Fibroblast of skin of abdomen (primary cell): ENCODE data around the gene SERPINA12.
"Not testable (repeated sequence)": the region's sequence is repeated elsewhere in the genome, so short reads cannot be mapped to it uniquely, and the experiment has no call there.

ENCODE experiments used
- DNase-seq: peaks from one replicate; pipeline ENCODE4 v3.0.0-alpha.2; 2013

Gene SERPINA12

DNA sequence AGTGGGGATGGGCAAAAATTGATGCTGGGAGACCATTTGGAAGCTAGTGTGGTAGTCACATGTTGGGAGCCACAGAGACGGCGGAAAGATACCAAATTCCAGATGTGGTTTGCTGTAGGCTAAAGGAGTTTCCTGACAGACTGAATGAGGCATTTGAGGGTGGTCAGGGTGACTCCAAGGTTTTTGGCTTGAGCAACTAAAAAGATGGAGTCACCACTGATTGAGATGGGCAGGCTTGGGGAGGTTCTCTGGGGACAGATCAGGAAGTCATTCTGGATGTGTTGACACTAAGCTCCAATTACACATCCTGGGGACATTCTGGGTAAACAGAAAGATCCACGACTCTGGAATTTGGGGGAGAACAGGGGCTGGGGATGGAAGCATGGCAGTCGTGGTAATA is 17.8 kb downstream of the SERPINA12 start:
- peak; percentile 4 for DNase-seq

DNA sequence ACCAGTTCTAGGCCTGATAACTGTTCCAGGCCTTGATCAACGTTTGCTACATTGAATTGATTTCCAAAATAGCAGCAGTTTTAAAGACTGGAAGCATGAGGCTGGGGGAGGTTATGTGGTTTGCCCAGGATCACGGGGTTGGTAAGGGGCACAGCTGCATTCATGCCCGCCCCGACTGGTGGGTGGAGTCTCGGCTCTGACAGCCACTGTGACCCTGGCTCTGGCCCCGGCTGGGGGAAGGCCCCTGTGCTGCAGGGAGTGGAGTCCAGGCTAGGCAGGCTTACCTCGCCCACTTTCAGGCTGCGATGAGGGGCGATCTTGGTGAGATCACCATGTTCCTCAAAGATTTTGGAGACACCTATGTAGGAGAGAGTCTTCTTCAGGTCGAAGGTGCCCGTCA is 19.9 kb downstream of the SERPINA12 start:
- DNase-seq = no peak

- DNase-seq = no peak
Observed at GRCh38 chr14:94486883-94487282, 22.4 kb downstream of the SERPINA12 start.

- peak; percentile 60 for DNase-seq
Observed at GRCh38 chr14:94485944-94486841, 23.1 kb downstream of the SERPINA12 start.

DNA sequence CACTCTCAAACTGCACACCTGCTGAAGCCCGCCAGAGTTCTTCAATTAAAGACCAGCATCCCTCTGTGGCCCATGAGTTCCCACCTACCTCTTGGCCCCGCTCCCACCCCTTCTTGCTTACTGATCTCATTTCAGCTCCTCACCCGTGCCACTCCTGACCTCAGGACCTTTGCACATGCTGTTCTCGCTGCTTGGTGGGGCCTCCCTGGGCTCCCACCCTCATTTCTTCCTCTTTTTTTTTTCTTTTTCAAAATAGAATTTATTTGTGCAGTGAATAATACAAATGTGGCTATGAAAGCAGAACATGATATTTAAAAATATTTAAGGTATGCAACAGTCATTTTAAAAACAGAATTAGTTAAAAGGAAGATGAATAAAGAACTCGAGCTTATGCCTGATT is 24.8 kb downstream of the SERPINA12 start:
- no peak for DNase-seq

- peak; percentile 21 for DNase-seq
Observed at GRCh38 chr14:94483729-94484275, 25.5 kb downstream of the SERPINA12 start.

GRCh38 chr14:94483071-94483451 is 26.2 kb downstream of the SERPINA12 start:
- no peak for DNase-seq

DNA sequence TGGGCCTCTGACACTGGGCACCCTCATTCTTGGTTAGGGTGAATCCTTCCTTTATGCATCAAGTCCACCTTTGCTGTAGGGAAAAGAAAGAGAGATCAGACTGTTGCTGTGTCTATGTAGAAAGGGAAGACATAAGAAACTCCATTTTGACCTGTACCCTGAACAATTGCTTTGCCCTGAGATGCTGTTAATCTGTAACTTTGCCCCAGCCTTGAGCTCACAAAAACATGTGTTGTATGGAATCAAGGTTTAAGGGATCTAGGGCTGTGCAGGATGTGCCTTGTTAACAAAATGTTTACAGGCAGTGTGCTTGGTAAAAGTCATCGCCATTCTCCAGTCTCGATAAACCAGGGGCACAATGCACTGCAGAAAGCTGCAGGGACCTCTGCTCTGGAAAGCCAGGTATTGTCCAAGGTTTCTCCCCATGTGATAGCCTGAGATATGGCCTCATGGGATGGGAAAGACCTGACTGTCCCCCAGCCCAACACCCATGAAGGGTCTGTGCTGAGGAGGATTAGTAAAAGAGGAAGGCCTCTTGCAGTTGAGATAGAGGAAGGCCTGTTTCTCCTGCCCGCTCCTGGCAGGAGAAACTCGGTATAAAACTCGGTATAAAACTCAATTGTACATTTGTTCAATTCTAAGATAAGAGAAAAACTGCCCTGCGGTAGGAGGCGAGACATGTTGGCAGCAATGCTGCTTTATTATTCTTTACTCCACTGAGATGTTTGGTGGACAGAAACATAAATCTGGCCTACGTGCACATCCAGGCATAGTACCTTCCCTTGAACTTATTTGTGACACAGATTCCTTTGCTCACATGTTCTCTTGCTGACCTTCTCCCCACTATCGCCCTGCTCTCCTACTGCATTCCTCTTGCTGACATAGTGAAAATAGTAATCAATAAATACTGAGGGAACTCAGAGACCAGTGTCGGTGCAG is 26.9 kb downstream of the SERPINA12 start:
- not testable (repeated sequence) for DNase-seq

DNA sequence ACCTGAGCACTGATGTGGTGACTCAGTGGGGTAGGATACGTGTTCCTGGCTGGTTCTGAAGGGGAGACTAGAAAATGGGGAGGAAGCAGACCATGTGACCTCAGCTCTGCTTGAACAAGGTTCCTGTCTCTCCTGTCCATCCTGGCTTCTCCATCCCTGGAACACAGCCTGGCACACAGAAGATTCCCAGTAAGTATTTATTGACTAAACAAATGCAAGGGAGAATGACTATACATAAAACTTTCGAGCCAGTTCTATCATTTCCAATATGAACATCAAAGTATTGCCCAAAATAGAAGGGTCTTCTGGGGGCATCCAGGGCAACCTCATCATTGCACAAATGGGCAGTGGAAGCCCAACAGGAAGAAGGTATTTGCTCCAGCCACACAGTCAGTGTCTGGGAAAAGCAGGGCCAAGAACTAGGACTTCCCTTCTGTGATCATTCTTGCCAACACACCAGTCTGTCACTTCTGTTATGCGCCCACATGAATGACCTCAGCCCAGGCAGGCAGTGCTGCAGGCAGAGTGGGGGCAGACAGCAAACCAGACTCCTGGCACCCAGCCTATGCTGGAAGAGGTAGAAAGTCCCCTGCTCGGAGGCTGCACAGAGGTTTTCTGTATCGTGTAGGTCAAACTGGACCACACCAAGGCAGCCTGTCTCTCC is 27.7 kb downstream of the SERPINA12 start:
- peak; percentile 47 for DNase-seq

DNA sequence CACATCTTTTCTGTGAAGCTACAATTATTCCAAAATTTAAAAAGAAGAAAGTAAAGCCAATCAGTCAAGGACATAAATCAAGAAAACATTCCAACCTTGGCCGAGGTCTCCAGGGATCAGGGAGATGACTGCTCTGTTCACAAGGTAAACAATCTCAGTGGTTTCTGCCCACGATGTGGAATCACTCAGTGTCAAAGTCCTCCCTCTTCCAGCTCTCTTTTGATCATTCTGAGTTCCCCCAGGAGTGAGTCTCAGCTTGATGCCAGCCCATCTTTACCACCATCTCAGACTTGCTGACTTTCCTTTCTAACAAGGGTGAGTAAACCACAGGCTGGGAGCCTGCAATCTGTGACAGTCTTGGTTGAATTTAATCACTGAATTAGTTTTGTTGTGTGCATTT is 28.5 kb downstream of the SERPINA12 start:
- peak; percentile 18 for DNase-seq

GRCh38 chr14:94478420-94478819 is 30.8 kb downstream of the SERPINA12 start:
- DNase-seq = no peak

DNA sequence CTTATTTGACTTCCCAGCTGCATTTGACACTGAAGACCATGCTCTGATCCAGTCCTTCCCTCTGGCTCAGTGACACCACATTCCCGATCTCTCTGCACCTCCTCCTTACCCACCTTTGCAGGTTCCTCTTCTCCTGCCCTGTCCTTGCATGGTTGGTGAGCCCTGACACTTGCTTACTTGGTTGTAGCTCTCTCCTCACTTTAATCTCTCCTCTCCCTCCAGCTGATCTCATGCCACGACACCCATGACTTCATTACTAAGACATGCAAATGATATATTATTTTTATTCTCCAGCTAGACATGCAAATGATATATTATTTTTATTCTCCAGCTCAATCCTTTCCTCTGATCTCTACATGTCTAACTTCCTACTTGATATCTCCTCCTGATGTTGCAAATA is 33.2 kb downstream of the SERPINA12 start, which contains the start of gene SERPINA9:
Gene SERPINA9, minus strand, starts transcription at position 175 of the 400 bp plus-strand sequence. CDS start 6,357 bp downstream, outside the sequence.
- no peak for DNase-seq

DNA sequence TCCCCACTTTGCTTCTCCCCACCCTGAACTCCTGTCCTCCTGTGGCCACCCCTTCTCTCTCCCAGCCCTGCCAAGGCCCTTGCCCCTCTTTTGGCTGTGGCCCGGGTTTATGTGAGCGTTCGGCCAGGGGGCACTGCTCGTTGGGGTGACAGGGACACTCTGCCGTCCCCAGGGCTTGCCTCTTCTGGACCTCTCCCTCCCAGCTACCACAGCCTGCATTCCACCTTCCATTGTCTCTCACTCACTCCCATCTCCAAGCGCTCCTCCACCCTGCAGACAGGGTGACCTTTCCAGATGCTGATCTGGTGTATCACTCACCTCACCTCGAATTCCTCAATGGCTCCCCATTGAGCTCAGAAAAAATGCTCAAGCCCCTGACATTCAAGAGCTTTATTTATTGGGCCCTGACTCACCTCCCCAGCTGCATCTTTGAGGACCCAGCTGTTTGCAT is 34.7 kb downstream of the SERPINA12 start:
- peak; percentile 37 for DNase-seq

- DNase-seq = no peak
Observed at GRCh38 chr14:94473666-94474410, 35.4 kb downstream of the SERPINA12 start.

DNA sequence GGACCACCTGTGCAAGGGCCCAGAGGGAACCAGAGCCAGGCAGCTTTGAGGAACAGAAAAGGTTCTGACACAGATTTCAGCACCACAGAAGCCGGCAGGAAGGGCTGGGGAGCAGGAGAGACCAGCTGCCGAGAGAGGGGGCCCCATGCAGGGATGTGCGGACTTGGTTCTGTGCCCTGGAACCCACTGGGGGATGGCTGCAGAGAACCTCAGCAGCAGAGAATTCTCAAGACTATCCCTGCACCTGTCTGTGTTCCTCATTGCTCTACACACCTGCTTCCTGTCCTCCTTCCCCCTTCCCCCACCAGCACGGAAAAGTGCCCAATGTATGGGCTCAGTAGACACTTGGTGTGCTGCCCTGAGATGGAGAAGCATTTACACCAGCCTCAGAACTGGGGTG is 36.4 kb downstream of the SERPINA12 start:
- no peak for DNase-seq

GRCh38 chr14:94471045-94471444 is 38.2 kb downstream of the SERPINA12 start:
- no peak for DNase-seq

GRCh38 chr14:94470311-94470710 is 39.0 kb downstream of the SERPINA12 start:
- DNase-seq = no peak

DNA sequence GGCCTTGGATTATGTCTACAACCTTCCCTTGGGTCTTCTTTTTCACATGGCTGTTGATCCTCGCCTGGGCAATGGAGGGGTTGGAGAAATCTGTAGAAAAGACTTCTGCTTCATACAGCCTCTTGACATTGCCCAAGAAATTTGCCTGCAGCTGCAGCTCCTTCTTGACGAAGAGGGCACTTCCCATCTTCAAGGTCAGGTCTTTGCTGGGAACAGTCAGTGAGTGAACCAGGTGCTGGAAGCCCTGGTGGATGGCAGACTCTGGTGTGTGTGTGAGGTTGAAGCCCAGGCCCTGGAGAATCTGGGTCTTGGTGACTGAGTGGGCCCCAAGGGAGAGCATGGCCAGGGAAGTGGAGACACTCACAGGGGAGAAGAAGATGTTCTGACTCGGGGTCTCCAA is 40.0 kb downstream of the SERPINA12 start:
- DNase-seq = no peak

- DNase-seq = no peak
Observed at GRCh38 chr14:94467728-94468520, 41.3 kb downstream of the SERPINA12 start.

DNA sequence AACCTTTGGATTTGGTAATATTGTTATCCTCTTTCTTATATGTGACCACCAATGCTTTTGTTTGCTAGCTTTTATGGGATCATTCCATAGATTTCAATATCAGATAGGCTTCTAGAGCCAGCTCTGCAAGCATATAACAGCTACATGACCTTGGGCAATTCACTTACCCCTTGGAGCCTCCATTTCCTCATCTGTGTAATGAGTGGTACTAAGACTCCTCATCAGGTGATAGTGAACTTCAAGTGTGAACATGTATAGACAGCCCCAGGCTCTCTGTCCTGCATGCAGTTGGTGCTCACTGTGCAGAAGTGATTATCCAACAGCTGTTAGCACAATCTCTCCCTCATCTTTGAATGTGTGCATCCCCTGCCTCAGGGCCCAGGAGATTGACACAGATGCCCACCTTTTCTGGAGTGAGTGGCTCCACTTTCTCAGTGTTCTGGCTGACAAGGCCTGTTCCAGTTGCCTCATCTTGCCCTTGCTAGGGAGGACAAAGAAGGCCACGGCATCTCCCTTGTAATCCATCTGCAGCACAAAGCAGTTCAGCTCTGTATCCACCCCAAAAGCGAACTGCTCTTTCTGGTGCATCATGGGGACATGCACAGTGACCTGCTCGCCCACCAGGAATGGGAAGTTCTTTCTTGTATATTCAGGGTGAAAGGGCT is 42.4 kb downstream of the SERPINA12 start:
- DNase-seq = no peak
